ENCODE results near the gene OR10AD1.

DNA sequence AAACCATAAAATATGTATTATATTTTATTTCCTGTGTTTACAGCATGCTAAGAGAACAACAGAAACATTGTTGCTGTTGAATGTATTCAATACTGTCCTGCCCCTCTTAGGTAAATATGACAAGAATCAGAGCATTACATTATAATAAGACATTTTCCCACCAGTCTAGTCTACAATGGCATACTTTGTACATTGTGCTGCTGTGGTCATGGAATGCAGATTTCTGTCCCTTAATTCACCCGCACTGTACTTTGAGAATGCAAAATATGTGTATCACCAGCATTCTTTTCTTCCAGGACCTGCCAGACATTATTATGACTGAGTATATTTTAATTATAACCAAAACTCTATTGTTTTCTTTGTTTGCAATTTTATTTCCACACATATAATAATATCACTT, 16.5 kb upstream of the OR10AD1 start:
- TF ChIP-seq, protein P1, sequence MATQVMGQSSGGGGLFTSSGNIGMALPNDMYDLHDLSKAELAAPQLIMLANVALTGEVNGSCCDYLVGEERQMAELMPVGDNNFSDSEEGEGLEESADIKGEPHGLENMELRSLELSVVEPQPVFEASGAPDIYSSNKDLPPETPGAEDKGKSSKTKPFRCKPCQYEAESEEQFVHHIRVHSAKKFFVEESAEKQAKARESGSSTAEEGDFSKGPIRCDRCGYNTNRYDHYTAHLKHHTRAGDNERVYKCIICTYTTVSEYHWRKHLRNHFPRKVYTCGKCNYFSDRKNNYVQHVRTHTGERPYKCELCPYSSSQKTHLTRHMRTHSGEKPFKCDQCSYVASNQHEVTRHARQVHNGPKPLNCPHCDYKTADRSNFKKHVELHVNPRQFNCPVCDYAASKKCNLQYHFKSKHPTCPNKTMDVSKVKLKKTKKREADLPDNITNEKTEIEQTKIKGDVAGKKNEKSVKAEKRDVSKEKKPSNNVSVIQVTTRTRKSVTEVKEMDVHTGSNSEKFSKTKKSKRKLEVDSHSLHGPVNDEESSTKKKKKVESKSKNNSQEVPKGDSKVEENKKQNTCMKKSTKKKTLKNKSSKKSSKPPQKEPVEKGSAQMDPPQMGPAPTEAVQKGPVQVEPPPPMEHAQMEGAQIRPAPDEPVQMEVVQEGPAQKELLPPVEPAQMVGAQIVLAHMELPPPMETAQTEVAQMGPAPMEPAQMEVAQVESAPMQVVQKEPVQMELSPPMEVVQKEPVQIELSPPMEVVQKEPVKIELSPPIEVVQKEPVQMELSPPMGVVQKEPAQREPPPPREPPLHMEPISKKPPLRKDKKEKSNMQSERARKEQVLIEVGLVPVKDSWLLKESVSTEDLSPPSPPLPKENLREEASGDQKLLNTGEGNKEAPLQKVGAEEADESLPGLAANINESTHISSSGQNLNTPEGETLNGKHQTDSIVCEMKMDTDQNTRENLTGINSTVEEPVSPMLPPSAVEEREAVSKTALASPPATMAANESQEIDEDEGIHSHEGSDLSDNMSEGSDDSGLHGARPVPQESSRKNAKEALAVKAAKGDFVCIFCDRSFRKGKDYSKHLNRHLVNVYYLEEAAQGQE (IDR thresholded peaks at IDR 0.05; ENCODE audit: insufficient read depth in 1 of 2, low read depth in 2 of 2, low read length in 2 of 2), result no peak
- TF ChIP-seq POLR2AphosphoS5 (IDR thresholded peaks at IDR 0.05; ENCODE audit: low read depth, low read length), result no peak
- no peak for TF ChIP-seq SIN3A (IDR thresholded peaks at IDR 0.05; ENCODE audit: borderline replicate concordance, insufficient read depth, low read length)

Measured in PFSK-1 (cell line).